HG03103 (cell line): ENCODE measurements around the gene ATG10.
A peak's percentile ranks its signal among the peaks of the same experiment; 100 is the strongest.

ENCODE experiments used
- ATAC-seq: cut with Tn5 transposase; IDR thresholded peaks from one replicate; pipeline ENCODE4 v1.9.1; 2021; ENCODE audit warnings: low read depth; ENCODE audit not compliant: unreplicated experiment

ATG10 gene

GRCh38 chr5:82204567-82204966 is 232.7 kb downstream of the ATG10 start:
- no peak for ATAC-seq

DNA sequence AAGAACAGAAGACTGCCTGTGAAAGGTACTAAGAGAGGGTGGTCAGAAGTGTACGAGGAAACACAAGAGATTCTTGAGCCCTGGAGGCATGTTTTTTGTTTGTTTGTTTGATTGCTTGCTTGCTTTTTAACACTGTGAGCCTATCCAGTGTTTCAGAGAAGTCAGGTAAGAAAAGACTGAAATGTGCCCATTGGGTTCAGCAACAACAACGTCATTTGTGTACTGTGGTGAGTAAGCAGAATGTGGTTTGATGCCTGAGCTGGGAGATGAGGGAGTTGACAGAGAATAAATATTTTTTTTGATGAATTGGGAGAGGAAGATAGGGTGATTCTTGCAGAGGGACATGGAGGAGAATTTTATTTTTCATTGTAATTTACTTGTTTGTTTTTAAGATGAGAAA is 233.2 kb downstream of the ATG10 start:
- no peak for ATAC-seq

DNA sequence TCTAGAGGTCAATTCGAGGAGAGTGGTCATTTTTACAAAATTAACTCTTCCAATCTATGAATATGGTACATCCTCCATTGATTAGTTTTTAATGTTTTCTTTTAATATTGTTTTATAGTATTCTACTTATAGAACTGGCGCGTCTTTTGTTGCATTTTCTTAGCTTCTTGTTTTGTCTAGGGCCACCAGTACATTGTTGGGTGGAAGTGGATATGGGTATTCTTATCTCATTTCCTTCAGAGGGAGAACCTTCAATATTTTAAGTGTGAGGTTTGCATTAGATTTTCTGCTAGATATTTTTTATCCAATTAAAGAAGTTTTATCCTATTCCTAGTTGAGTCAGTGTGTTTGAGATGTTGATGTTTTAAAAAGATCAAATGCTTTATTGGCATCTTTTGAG is 236.5 kb downstream of the ATG10 start:
- ATAC-seq: no peak

GRCh38 chr5:82211855-82212572 is 240.2 kb downstream of the ATG10 start:
- no peak for ATAC-seq

GRCh38 chr5:82217917-82218316 is 246.1 kb downstream of the ATG10 start:
- no peak for ATAC-seq

- ATAC-seq: no peak
Measured at GRCh38 chr5:82218374-82219156, 246.7 kb downstream of the ATG10 start.

GRCh38 chr5:82221020-82221419 is 249.2 kb downstream of the ATG10 start:
- ATAC-seq: no peak

DNA sequence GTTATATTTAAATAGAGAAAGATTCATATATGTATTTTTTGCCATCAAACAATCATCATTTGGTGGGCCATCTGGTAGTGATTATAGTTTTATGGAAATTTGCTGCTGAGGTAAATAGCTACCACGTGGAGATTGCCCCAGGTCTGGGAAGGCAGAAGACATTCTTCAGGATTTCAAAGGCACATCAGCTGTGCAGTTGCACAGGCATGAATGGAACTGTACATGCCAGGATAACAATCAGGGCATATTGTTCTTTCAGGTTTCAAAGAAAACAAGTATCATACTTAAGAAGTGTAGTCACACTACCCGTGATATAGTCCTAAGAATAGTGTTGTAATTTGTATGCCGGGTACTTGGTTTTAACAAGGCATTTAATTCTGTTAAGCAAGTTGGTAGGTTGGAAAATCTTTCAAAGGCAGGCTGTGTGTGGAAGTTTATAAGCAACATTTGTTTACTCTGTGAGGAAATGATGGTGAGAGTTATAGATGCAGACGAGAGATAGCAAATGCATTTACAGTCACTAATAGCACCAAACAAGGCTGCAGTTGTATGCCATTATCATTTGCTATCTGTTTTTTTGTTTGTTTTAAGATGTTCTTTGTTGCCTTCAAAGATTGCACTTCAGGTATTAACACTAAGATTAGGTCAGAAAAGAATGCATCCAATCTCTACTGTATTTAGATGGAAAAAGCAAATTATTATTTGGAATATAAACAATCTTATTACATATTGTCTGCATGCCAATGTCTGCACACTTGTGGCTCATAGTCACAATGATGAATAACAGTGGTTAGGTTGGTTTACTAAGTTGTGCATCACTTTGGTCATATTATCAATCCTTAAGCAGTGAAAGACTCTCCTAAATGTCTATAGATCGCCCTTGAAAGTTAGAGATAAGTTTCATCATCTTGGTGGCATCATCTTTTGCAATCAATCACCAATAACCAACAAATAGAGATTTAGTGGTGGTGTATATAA is 251.1 kb downstream of the ATG10 start:
- no peak for ATAC-seq

- ATAC-seq: peak; percentile 86
Measured at GRCh38 chr5:82225525-82226172, 253.8 kb downstream of the ATG10 start.

GRCh38 chr5:82234885-82235284 is 263.1 kb downstream of the ATG10 start:
- no peak for ATAC-seq

- ATAC-seq: no peak
Measured at GRCh38 chr5:82244151-82244550, 272.3 kb downstream of the ATG10 start.

DNA sequence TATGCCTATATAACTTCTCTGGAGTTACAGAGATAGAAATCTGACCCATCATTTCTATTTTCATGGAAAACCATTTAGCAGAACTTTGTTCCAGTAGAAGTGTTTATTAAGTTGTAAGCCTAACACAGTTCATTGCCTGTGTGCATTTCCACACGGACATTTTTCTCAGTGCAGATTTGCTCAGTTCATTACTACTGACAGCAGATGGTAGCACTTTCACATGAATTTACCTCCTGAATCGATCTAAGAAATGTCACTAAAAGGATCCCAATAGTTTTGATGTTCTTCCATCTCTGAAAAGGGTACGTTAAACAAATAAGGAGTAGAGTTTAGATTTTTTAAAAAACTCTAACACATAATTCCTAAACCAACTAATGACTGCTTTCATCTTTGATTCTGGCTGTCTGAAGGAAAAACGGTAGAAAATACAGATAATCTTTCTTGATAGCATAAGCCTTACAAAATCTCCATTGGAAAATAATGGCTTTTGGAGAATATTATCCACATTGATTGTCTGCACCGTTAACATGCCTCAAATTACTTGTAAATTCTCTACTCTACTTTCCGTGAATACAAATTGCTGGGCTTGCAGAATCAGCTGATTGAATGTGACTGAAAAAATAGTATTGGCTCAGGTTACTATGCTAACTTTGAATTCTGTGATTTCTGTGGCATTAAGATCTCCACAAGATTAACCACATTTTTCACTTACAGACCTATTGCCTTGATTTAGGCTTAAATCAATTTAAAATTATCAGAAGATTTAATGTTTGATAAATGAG is 273.2 kb downstream of the ATG10 start:
- ATAC-seq: no peak

DNA sequence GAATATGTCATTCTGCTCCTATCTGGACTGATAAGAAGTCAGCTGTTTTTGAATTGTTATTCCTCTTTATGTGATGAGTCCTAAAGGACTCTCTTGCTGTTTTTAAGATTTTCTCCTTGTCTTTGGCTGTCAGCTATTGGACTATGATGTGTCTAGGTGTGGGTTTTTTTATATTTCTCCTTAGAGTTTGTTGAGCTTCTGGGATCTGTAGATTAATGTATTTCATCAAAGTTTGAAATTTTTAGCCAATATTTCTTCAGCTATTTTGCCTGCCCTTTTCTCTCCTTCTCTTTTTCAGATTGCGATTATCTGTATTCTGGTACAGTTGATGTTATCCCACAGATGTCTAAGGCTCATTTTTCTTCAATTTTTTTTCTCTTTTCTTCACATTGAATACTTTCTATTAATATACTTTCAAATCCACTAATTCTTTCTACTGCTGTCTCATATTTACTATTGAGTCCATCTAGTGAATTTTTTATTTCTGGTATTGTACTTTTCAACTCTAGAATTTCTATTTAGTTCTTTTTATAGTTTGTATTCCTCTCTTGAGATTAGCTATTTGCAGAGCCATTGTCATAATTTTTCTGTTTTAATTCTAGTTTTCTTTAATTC is 275.2 kb downstream of the ATG10 start:
- no peak for ATAC-seq

DNA sequence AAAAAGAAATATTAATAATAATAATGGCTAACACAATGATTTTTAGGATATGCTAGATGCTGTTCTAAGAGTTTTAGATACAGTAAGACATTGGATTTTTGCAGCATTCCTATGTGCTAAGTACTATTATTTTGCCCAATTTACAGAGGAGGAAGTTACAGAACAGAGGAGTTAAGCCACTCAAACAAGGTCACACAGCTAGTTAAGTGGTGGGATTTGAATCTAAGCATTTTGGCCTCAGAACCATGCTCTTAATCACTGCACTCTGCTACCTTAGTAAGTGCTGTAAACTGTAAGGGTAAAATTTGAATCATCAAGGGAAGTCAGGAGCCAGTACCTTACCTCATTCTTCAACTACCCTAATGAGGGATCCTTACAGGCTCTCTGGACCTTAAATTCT is 280.9 kb downstream of the ATG10 start:
- ATAC-seq: no peak

- no peak for ATAC-seq
Measured at GRCh38 chr5:82255844-82256243, 284.0 kb downstream of the ATG10 start.

DNA sequence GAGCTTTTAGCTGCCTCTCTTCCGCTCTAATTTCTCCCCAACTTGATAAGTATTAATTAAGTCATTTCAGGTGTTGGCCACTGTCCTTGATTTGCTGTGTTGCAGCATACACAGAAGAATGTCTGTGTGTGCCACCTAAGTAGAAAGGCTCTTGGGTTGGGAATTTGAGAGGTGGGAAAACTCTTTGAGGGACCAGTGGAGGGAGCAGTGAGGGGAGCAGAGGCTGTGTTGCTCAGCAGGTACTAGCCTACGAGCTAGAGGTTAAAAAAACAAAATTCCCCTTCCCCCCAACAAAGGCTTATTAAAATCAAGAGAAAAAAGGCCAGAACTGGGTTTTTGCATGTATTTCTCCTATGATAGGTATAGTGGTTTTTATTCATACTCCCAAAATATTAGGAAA is 285.4 kb downstream of the ATG10 start:
- no peak for ATAC-seq

DNA sequence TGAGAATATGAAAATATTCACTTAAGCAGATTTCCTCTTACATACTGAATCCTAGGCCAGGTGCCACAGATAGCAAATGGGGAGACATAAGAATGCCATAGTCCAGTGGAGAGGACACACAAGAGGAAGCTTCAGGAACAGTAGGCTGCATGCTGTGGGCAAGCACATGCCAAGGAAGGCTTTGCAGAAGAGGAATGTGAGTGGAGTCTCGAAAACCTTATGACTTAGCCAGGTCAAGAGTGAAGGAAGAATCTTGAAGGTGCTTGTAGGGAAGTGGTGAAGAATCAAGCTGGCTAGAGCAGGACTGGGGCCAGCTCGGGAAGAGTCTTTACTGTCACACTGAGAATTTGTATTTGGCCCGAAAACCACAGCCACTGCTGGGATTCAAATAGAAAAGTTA is 285.9 kb downstream of the ATG10 start:
- ATAC-seq: no peak

DNA sequence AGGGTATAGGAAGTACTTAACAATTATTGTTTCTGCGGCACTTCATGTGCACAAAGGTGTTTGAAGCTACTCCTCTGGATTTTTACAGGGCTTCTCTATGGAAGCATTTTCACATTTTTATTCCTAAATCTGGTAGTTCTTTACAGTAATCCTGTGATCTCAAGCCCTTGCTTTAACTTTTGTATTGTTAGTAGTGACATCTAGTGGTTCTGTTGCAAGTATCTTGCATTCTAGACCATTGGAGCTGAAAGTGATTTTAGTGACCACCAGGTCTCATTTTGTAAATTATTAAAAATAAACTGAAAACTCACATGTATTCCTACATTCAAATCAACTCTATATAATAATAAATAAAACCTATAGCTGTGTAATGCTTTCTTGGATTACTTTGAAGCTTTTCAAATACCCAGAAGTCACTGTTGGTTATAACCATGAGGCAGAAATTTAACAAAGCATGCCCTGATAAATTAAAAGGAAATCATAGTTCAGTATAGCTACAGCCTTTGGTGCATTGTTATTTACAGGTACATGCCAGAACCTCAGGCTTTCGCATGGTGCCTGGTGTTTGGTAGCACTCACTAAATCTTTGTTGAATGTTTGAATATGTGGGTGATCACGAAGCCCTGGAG is 287.5 kb downstream of the ATG10 start:
- ATAC-seq: no peak

GRCh38 chr5:82265047-82265446 is 293.2 kb downstream of the ATG10 start:
- no peak for ATAC-seq
